PC-3 (cell line): ENCODE measurements around the gene SLC22A5. TPM values are rescaled to one million over a fixed set of nuclear protein-coding genes. Genes with fewer than 3 reads are reported as not detected.

ENCODE experiments used
- microRNA-seq: library from miRNA; unstranded; fragments of <30 nt; microRNA quantifications from one replicate; pipeline ENCODE4 v1.1.0, GENCODE V29; 2020; ENCODE audit not compliant: unreplicated experiment
- total RNA-seq: library from RNA; depleted of rRNA; stranded (reverse); fragments of >200 nt; gene quantifications from 2 replicates; pipeline ENCODE4 v1.2.3, GENCODE V29; 2014; rRNA removed

The SLC22A5 gene
- total RNA-seq, 1 experiment from 2014 or later, result 8.2 TPM

Small RNA genes lying within 50 kb of the gene (microRNA-seq; reads per million reads assigned to microRNA genes)
- not detected for gene MIR3936

Other genes starting within 250 kb of the SLC22A5 start
- 38.7 and 43.6 TPM in 2 replicates for gene P4HA2, start 141.9 kb upstream of the SLC22A5 start, total RNA-seq
- 26.5 and 27.8 TPM in 2 replicates for gene PDLIM4, start 112.0 kb upstream of the SLC22A5 start, total RNA-seq
- 2.2 and 3.4 TPM in 2 replicates for gene SLC22A4, start 75.3 kb upstream of the SLC22A5 start, total RNA-seq
- gene IRF1, start 121.1 kb downstream of the SLC22A5 start, total RNA-seq, result 21.1 and 23.1 TPM in 2 replicates
- gene IL5, start 173.8 kb downstream of the SLC22A5 start, total RNA-seq, result not detected in 2 replicates
- gene RAD50, start 187.3 kb downstream of the SLC22A5 start, total RNA-seq, result 3.5 and 6.7 TPM in 2 replicates